Mammary epithelial cell (primary cell): Measurements from ENCODE around the gene GRXCR2.

Experiments used
- EZH2 ChIP-seq: IDR thresholded peaks from 2 replicates; pipeline ENCODE4 v1.6.1; 2012; ENCODE audit warnings: low read length, inconsistent platforms, borderline replicate concordance
- TF ChIP-seq, protein P1 (sequence below), 2 donors: IDR thresholded peaks in 1 of 2; conservative IDR thresholded peaks in 1 of 2; 2 replicates each; pipeline ENCODE4 v1.5.1; 2011 to 2012; ENCODE audit warnings: inconsistent platforms in 2 of 2, low read length in 2 of 2, mild to moderate bottlenecking in 2 of 2, control low read depth in 1 of 2, low read depth in 1 of 2; ENCODE audit not compliant: insufficient read depth in 1 of 2; ENCODE audit errors: extremely low read depth in 1 of 2

GRCh38 chr5:145903867-145904266, 31.1 kb upstream of the GRXCR2 start:
- TF ChIP-seq, protein P1, sequence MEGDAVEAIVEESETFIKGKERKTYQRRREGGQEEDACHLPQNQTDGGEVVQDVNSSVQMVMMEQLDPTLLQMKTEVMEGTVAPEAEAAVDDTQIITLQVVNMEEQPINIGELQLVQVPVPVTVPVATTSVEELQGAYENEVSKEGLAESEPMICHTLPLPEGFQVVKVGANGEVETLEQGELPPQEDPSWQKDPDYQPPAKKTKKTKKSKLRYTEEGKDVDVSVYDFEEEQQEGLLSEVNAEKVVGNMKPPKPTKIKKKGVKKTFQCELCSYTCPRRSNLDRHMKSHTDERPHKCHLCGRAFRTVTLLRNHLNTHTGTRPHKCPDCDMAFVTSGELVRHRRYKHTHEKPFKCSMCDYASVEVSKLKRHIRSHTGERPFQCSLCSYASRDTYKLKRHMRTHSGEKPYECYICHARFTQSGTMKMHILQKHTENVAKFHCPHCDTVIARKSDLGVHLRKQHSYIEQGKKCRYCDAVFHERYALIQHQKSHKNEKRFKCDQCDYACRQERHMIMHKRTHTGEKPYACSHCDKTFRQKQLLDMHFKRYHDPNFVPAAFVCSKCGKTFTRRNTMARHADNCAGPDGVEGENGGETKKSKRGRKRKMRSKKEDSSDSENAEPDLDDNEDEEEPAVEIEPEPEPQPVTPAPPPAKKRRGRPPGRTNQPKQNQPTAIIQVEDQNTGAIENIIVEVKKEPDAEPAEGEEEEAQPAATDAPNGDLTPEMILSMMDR (conservative IDR thresholded peaks at IDR 0.05 in 1 of 2, IDR thresholded peaks at IDR 0.05 in 1 of 2; ENCODE audit: extremely low read depth in 1 of 2, insufficient read depth in 1 of 2, low read depth in 1 of 2, low read length in 2 of 2), result no peak
- TF ChIP-seq EZH2, result no peak
